B cell (primary cell): Measurements from ENCODE around the gene DBF4B. TPM values are rescaled to one million over a fixed set of nuclear protein-coding genes. Genes with fewer than 3 reads are reported as not detected.
"Not testable (repeated sequence)": the region's sequence is repeated elsewhere in the genome, so short reads cannot be mapped to it uniquely, and the experiment has no call there.

Experiments
- ATAC-seq: fragments of 200-7000 bp; cut with Tn5 transposase; one replicate; pipeline ENCODE4 v1.10.0; 2021; ENCODE audit warnings: low read depth, mild to moderate bottlenecking, moderate number of reproducible peaks, moderate library complexity
- CTCF ChIA-PET: fragments of 350-600 bp; sonication (Branson Sonifier 250); formaldehyde crosslinking; loops from one replicate; lab custom pipeline; 2021; ENCODE audit warnings: antibody characterized with exemption, inconsistent platforms; lab: Charles Lee
- POLR2A ChIA-PET: fragments of 350-600 bp; sonication (Branson Sonifier 250); formaldehyde crosslinking; loops from one replicate; lab custom pipeline; 2021; ENCODE audit warnings: antibody characterized with exemption; lab: Charles Lee
- DNase-seq: peaks from one replicate; pipeline ENCODE4 v3.0.0; 2013
- H2AFZ ChIP-seq: 2 replicates; pipeline ENCODE4 v1.6.1; 2012; ENCODE audit warnings: mild to moderate bottlenecking, low read depth, low read length; ENCODE audit not compliant: insufficient read depth, poor library complexity, severe bottlenecking
- H3K27ac ChIP-seq, 2 donors: 1 replicate in 1 of 2; 2 replicates in 1 of 2; pipeline ENCODE4 v1.5.1; 2012 to 2013; ENCODE audit warnings: low read length in 2 of 2, mild to moderate bottlenecking in 2 of 2, moderate library complexity in 1 of 2
- H3K27me3 ChIP-seq, 4 experiments: fragments of 200-600 bp in 1 of 4; sonication (generic) in 1 of 4; replicated peaks in 1 of 4; 1 replicate in 2 of 4; 2 replicates in 2 of 4; pipeline versions ENCODE4 v1.6.1 to v1.7.0; 2013 to 2016; ENCODE audit warnings: low read length in 3 of 4, mild to moderate bottlenecking in 2 of 4, mixed read lengths in 1 of 4, moderate library complexity in 1 of 4; ENCODE audit not compliant: insufficient read depth in 4 of 4, control insufficient read depth in 3 of 4; ENCODE audit errors: control extremely low read depth in 1 of 4
- H3K36me3 ChIP-seq, 2 experiments: replicated peaks in 1 of 2; 1 replicate in 1 of 2; 2 replicates in 1 of 2; pipeline versions ENCODE4 v1.6.1 to v1.7.1; 2013; ENCODE audit warnings: low read length in 1 of 2; ENCODE audit not compliant: insufficient read depth in 2 of 2, control insufficient read depth in 1 of 2; ENCODE audit errors: control extremely low read depth in 1 of 2, extremely low read depth in 1 of 2
- H3K4me1 ChIP-seq, 2 donors: fragments of 200-600 bp in 1 of 2; sonication (generic) in 1 of 2; 1 replicate in 1 of 2; 2 replicates in 1 of 2; pipeline versions ENCODE4 v1.5.1 to v1.6.1; 2013 to 2017; ENCODE audit warnings: low read length in 2 of 2; ENCODE audit not compliant: control insufficient read depth in 2 of 2, insufficient read depth in 2 of 2
- H3K4me2 ChIP-seq: replicated peaks from 2 replicates; pipeline ENCODE3; 2012; ENCODE audit warnings: mild to moderate bottlenecking, low read depth, low read length; ENCODE audit not compliant: poor library complexity, severe bottlenecking
- H3K4me3 ChIP-seq, 5 experiments: fragments of 200-600 bp in 1 of 5; sonication (generic) in 1 of 5; 1 replicate in 3 of 5; 2 replicates in 2 of 5; pipeline versions ENCODE4 v1.5.1 to v1.7.0; 2011 to 2016; ENCODE audit warnings: low read length in 4 of 5, mild to moderate bottlenecking in 4 of 5, low read depth in 2 of 5, control low read depth in 1 of 5, moderate library complexity in 1 of 5; ENCODE audit not compliant: insufficient read depth in 1 of 5; ENCODE audit errors: control extremely low read depth in 1 of 5, extremely low read depth in 1 of 5
- H3K79me2 ChIP-seq: fragments of 200-600 bp; sonication (generic); one replicate; pipeline ENCODE4 v1.6.0; 2016; ENCODE audit warnings: low read length; ENCODE audit not compliant: control insufficient read depth, insufficient read depth
- H3K9ac ChIP-seq: fragments of 200-600 bp; sonication (generic); 2 replicates; pipeline ENCODE4 v1.6.1; 2017; ENCODE audit warnings: mild to moderate bottlenecking, low read length, moderate library complexity
- H3K9me3 ChIP-seq, 3 donors: one replicate each; pipeline versions ENCODE4 v1.6.1 to v1.7.1; 2013; ENCODE audit warnings: low read length in 2 of 3; ENCODE audit not compliant: control insufficient read depth in 2 of 3, insufficient read depth in 1 of 3; ENCODE audit errors: control extremely low read depth in 1 of 3
- H4K20me1 ChIP-seq: 2 replicates; pipeline ENCODE4 v1.6.0; 2012; ENCODE audit warnings: mild to moderate bottlenecking, low read length; ENCODE audit not compliant: insufficient read depth, control insufficient read depth, poor library complexity, severe bottlenecking
- H3K27ac Mint-ChIP-seq: one replicate; pipeline ENCODE4 v1.8.0; 2021; ENCODE audit warnings: mixed read lengths
- H3K27me3 Mint-ChIP-seq: one replicate; pipeline ENCODE4 v1.8.0; 2021; ENCODE audit warnings: mixed read lengths
- H3K4me1 Mint-ChIP-seq: one replicate; pipeline ENCODE4 v1.8.0; 2021; ENCODE audit warnings: mixed read lengths
- H3K4me3 Mint-ChIP-seq: one replicate; pipeline ENCODE4 v1.8.0; 2021; ENCODE audit warnings: mixed read lengths
- H3K9me3 Mint-ChIP-seq: one replicate; pipeline ENCODE4 v1.8.0; 2022; ENCODE audit warnings: mixed read lengths; ENCODE audit not compliant: insufficient read depth
- EZH2 ChIP-seq: IDR thresholded peaks from 2 replicates; pipeline ENCODE4 v1.6.1; 2012; ENCODE audit warnings: borderline replicate concordance, low read depth, mild to moderate bottlenecking, moderate library complexity, low read length; ENCODE audit not compliant: insufficient read depth, poor library complexity, severe bottlenecking
- WGBS: methylation state at CpG from one replicate; pipeline ENCODE4 v1.1.5; 2013; ENCODE audit warnings: missing lambda C conversion rate; ENCODE audit not compliant: insufficient coverage; 5-methylcytosine and 5-hydroxymethylcytosine counted together
- intact Hi-C: fragments of 100-400 bp; cut with micrococcal nuclease; formaldehyde crosslinking; loops from one replicate; pipeline ENCODE4 v1.10.0; 2022
- polyA plus RNA-seq: library from polyadenylated mRNA; depleted of rRNA; stranded (reverse); fragments of >200 nt; gene quantifications from 2 replicates; pipeline ENCODE4 v1.2.3, GENCODE V29; 2012
- total RNA-seq, 2 donors: library from RNA; stranded (reverse); fragments of 120-200 nt in 1 of 2; gene quantifications; 1 replicate in 1 of 2; 2 replicates in 1 of 2; pipeline versions ENCODE4 v1.2.3 to v1.2.4, GENCODE V29; 2013 to 2022
- TF ChIP-seq, protein P1 (sequence below): fragments of 200-600 bp; IDR thresholded peaks from one replicate; pipeline ENCODE4 v1.8.0; 2022; ENCODE audit warnings: antibody characterized with exemption, mild to moderate bottlenecking

Gene DBF4B
- total and polyA plus RNA-seq, 2 donors (not counting 1 experiment from before 2014, with no cell fraction given), result 10.9 to 15.9 TPM

DNA sequence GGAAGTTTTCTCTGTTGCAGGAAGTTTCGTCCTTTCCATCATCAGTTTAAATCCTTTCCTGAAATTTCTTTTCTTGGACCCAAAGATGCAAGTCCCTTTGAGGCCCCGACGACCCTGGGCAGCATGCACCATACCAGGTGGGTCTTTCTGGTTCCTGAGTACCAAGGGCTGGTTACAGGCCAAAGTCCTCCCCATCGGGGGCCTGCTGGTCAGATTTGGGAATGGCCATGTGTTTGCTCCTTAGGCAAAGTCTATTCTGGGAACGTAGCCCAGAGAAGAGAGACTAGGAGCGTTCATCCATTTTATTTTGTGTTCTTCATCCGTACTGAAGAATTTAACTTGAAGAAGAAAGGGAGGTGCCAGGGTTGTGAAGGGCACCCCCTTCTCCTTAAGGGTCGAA, 32.9 kb downstream of the DBF4B start:
- H3K27me3 Mint-ChIP-seq, result no peaks in the 10 kb centered on the region
- Histone ChIP-seq H3K4me2 (no peak overlapping the region), H3K9ac (no peak overlapping the region), H3K27me3 (no peaks in the 10 kb centered on the region), H2AFZ (no peak overlapping the region), H3K4me3 (no peak overlapping the region), H3K27ac (no peak overlapping the region), H4K20me1 (no peaks in the 10 kb centered on the region), H3K4me1 (no peaks in the 10 kb centered on the region), H3K9me3 (no peaks in the 10 kb centered on the region), H3K79me2 (no peaks in the 10 kb centered on the region), H3K36me3 (no peaks in the 10 kb centered on the region)
- no peak for TF ChIP-seq EZH2
- TF ChIP-seq, protein P1, sequence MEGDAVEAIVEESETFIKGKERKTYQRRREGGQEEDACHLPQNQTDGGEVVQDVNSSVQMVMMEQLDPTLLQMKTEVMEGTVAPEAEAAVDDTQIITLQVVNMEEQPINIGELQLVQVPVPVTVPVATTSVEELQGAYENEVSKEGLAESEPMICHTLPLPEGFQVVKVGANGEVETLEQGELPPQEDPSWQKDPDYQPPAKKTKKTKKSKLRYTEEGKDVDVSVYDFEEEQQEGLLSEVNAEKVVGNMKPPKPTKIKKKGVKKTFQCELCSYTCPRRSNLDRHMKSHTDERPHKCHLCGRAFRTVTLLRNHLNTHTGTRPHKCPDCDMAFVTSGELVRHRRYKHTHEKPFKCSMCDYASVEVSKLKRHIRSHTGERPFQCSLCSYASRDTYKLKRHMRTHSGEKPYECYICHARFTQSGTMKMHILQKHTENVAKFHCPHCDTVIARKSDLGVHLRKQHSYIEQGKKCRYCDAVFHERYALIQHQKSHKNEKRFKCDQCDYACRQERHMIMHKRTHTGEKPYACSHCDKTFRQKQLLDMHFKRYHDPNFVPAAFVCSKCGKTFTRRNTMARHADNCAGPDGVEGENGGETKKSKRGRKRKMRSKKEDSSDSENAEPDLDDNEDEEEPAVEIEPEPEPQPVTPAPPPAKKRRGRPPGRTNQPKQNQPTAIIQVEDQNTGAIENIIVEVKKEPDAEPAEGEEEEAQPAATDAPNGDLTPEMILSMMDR, result no peak
- WGBS, result 92% methylated on average over 7 of the region's 8 CpGs
- ATAC-seq, result no peak
- H3K4me1 Mint-ChIP-seq, result no peaks in the 10 kb centered on the region
- no peak for DNase-seq
- H3K4me3 Mint-ChIP-seq, result no peak overlapping the region
- ChIA-PET POLR2A (no interaction called here), CTCF (no interaction called here)
- no peaks in the 10 kb centered on the region for H3K9me3 Mint-ChIP-seq
- intact Hi-C loops, result no loop called here
- H3K27ac Mint-ChIP-seq, result no peak overlapping the region

DNA sequence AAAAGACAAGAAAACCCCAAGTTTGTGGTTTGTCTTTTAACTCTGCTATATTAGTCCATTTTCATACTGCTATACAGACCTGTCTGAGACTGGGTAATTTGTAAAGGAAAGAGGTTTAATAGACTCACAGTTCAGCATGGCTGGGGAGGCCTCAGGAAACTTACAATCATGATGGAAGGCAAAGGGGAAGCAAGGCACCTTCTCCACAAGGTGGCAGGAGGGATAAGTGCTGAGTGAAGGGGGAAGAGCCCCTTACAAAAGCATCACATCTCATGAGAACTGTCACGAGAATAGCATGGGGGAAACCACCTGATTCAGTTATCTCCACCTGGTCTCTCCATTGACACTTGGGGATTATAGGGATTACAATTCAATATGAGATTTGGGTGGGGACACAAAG, 36.8 kb downstream of the DBF4B start:
- no peaks in the 10 kb centered on the region for H3K9me3 Mint-ChIP-seq
- Histone ChIP-seq H3K9me3 (no peaks in the 10 kb centered on the region), H3K4me2 (no peak overlapping the region), H3K9ac (no peak overlapping the region), H4K20me1 (no peaks in the 10 kb centered on the region), H3K79me2 (no peaks in the 10 kb centered on the region), H2AFZ (no peak overlapping the region), H3K4me1 (no peaks in the 10 kb centered on the region), H3K36me3 (peaks cover 0 to 9% of the 10 kb centered on the region in 2 experiments), H3K27me3 (no peaks in the 10 kb centered on the region), H3K4me3 (no peak overlapping the region), H3K27ac (no peak overlapping the region)
- ChIA-PET POLR2A (no interaction called here), CTCF (no interaction called here)
- H3K27ac Mint-ChIP-seq, result no peak overlapping the region
- intact Hi-C loops, result no loop called here
- no peak for DNase-seq
- TF ChIP-seq EZH2, result no peak
- TF ChIP-seq, protein P1, result no peak
- WGBS, result no CpG with 5 or more reads among the region's 1 CpG
- ATAC-seq, result no peak
- no peaks in the 10 kb centered on the region for H3K4me1 Mint-ChIP-seq
- H3K27me3 Mint-ChIP-seq, result no peaks in the 10 kb centered on the region
- no peak overlapping the region for H3K4me3 Mint-ChIP-seq

DNA sequence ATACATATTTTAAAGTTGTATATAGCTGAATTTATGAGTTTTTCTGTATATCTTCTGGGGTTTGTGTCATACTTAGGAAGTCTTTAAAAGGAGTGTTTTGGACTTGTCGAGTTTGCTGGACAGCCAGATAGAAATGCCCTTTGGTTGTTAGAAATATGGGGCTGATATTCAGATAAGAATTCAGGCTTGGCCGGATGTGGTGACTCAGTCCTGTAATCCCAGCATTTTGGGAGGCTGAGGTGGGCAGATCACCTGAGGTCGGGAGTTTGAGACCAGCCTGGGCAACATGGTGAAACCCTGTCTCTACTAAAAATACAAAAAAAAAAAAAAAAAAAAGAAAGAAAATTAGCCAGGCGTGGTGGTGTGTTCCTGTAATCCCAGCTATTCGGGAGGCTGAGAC, 37.3 kb downstream of the DBF4B start:
- H2AFZ ChIP-seq, H3K4me3 Mint-ChIP-seq, H3K27me3 ChIP-seq, H3K4me2 ChIP-seq, intact Hi-C loops, POLR2A ChIA-PET, DNase-seq, CTCF ChIA-PET, H3K4me1 ChIP-seq, H3K27ac Mint-ChIP-seq, H3K4me3 ChIP-seq, H3K79me2 ChIP-seq, H3K9ac ChIP-seq, H3K27me3 Mint-ChIP-seq, H3K36me3 ChIP-seq, H4K20me1 ChIP-seq, ATAC-seq, H3K9me3 Mint-ChIP-seq, H3K27ac ChIP-seq, H3K9me3 ChIP-seq, H3K4me1 Mint-ChIP-seq: not testable (repeated sequence)
- 100% methylated on average over 1 of the region's 5 CpGs for WGBS
